GM18508 (cell line): ENCODE data around the gene XRCC4.
"Not testable (repeated sequence)": the region's sequence is repeated elsewhere in the genome, so short reads cannot be mapped to it uniquely, and the experiment has no call there.

Source experiments
- ATAC-seq: cut with Tn5 transposase; IDR thresholded peaks from one replicate; pipeline ENCODE4 v1.9.1; 2021; ENCODE audit warnings: moderate number of reproducible peaks; ENCODE audit not compliant: insufficient read depth, unreplicated experiment

The XRCC4 gene

GRCh38 chr5:83107692-83108420 lies 30.5 kb downstream of the XRCC4 start:
- no peak for ATAC-seq

- ATAC-seq = no peak
Measured at GRCh38 chr5:83109380-83109779, 32.0 kb downstream of the XRCC4 start.

DNA sequence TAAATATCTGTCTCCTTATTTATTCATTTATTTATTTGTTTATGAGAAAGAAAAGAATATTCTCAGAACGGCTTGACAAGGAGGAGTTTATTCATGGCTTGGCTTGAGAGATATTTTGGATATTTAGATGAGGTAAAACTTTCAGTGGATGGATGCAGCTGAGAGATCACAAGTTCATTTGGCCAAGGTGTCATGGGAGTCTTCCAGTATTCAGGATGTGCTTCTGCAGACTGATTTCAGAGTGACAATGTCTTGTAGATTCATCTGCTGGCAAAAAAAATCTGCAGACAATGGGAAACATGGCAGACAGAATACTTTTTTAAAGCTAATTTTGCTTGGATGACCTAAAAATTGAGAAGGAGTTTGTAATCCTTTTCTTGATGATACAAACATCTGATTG lies 38.5 kb downstream of the XRCC4 start:
- no peak for ATAC-seq

DNA sequence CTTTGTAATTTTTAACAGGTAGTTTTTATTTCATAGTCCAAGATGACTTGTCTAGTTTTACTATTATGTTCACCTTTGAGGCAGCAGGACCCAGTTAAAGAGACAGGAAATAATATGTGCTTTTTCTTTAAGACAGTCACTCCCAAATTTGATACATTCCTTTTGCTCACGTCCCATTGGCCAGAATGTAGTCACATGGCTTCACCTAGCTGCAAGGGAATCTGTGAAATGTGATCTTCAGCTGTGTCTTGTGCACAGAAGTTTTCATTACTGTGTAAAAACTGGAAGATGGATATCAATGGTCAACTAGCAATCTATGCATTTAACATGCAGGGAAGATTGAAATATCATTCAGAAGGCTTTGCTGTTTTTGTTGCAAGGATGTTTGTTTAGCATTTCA lies 41.1 kb downstream of the XRCC4 start:
- ATAC-seq = no peak

GRCh38 chr5:83118976-83119375 lies 41.6 kb downstream of the XRCC4 start:
- no peak for ATAC-seq

GRCh38 chr5:83124593-83124992 lies 47.2 kb downstream of the XRCC4 start:
- ATAC-seq = no peak

DNA sequence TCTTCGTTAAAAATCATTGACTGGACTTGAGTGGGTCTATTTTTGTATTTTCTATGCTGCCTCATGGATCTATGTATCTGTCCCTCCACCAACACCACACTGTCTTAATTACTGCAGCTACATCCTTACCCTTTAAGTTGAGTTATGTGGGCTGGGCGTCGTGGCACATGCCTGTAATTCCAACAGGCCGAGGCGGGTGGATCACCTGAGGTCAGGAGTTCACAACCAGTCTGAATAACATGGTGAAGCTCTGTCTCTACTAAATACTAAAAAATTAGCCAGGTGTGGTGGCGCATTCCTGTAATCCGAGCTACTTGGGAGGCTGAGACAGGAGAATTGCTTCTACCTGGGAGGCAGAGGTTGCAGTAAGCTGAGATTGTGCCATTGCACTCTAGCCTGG lies 48.2 kb downstream of the XRCC4 start:
- ATAC-seq = no peak

DNA sequence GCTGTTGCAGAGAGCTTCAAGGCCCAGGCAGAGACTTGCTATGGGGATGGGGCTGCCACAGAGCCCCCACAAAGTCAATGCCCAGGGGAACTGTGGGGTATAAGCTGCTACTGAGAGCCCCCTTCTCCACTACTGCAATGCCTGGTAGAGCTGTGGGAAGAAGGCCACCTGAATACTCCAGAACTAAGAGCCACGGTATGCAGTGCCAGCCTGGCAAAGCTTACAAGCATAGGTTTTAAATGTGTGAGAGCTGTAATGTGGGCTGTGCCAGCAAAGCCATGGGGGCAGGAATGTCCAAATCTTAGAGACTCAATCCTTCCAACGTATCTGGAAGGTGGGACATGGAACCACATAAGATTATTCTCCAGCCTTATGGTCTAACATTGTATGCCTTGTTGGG lies 49.2 kb downstream of the XRCC4 start:
- ATAC-seq = no peak

DNA sequence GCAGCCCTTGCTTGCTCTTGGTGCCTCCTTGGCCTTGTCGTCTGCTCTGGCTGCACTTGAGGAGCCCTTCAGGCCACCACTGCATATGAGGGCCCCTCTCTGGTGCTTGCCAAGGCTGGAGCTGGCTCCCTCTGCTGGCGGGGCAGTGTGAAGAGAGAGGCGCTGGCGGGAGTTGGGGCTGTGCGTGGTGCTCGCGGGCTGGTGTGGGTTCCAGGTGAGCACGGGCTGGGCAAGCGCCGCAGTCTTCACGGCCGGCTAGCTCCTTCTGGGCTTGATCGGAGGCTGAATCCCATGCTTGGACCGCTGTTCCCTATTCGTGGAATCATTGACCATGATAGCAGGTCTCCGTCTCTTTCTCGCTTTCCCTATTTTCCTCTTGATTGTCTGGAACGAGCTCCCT lies 56.5 kb downstream of the XRCC4 start:
- ATAC-seq = no peak

GRCh38 chr5:83142526-83142925 lies 65.2 kb downstream of the XRCC4 start:
- no peak for ATAC-seq

DNA sequence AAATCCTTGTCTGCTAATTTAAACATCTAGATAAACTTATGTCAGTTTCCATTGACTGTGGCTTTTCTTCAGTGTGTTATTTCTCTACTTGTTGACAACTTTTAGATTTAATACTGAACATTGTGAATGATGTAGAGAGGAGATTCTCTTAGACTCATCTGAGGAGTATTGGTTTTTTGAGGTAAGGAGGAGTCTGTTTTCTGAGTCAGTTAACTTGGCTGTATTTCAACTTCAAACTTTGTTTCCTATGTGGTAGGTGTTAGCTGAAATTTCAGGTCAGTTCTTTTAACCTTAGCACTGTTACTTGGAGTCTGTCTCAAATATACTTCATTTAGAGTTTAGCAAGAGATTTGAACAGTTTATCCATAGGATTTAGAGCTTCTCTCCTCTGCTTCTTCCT lies 67.9 kb downstream of the XRCC4 start:
- ATAC-seq = no peak

- ATAC-seq = no peak
Measured at GRCh38 chr5:83145882-83146331, 68.6 kb downstream of the XRCC4 start.

GRCh38 chr5:83146441-83146840 lies 69.1 kb downstream of the XRCC4 start:
- ATAC-seq = no peak

DNA sequence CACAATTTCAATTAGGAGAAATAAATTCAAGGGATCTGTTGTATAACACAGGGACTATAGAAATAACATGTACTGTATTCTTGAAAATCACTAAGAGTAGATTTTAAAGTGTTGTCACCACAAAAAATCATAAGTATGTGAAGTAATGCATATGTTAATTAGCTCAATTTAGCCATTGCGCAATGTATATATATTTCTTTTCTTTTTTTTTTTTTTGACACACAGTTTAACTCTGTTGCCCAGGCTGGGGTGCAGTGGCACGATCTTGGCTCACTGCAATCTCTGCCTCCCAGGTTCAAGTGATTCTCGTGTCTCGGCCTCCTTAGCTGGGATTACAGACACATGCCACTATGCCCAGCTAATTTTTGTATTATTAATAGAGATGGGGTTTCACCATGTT lies 70.2 kb downstream of the XRCC4 start:
- no peak for ATAC-seq

DNA sequence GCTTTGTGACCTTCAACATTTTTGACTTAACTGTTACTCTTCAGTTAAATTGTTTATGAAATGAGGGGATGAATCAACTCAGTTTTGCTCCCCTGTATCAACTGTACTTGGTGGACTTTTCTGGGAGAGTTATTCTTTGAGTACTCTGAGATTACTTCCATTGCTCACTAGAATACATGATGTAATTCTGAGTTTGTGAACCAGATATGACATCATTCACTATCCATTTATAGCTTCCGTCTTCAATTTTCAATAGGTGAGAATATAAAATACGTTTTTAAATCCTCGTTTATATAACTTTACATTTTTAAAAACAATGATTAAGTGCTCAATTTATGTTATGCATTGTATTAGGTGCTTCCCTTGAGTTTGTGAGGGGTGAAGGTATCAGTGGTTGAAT lies 71.0 kb downstream of the XRCC4 start:
- no peak for ATAC-seq

DNA sequence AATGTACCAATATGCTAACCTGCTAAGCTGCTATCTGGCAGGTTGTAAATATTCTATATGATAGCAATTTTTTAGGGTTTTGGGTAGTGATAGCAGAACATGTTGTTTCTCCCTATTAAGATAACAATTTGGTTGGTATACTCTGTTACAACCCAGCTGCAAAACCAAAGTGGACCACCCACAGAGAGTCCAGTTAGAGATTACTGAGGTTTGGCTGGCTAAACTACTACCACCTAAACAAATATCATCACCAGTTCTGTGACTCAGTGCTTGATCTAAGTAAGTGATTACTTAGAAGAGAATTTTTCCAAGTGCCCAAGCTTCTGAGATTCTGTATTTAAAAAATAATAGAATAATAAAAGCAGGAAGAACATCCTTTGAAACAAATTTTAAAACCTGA lies 72.3 kb downstream of the XRCC4 start:
- no peak for ATAC-seq

GRCh38 chr5:83151821-83152220 lies 74.5 kb downstream of the XRCC4 start:
- no peak for ATAC-seq

DNA sequence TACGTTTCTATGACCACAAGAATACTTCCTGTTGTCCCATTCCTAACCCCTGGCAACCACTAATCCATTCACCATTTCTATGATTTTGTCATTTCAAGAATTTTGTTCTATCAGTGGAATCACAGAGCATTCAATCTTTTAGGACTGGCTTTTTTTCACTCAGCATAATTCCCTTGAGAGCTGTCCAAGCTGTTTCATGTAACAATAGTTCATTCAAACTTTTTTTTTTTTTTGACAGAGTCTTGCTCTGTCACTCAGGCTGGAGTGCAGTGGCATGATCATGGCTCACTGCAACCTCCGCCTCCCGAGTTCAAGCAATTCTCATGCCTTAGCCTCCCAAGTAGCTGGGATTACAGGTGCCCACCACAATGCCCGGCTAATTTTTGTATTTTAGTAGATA lies 75.6 kb downstream of the XRCC4 start:
- ATAC-seq = not testable (repeated sequence)

- no peak for ATAC-seq
Measured at GRCh38 chr5:83156001-83156400, 78.7 kb downstream of the XRCC4 start.

DNA sequence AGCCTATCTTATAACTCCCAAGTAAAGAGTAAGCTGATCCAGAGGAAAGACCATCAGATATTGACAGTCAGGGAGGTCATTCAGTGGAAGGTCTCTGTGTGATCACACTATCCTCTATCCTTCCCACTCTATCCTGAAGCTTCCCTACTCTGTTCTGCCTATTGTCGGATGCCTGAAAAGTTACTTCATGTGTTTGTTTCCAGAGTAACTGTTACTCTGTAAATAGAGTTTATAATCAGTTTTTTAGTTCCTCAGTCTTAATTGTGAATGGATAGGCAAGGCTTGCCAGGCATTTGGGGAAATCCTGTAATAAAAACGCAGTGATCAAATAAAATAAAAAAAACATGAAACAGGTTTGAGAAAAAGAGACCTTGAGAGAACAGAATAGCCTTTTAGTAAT lies 79.8 kb downstream of the XRCC4 start:
- no peak for ATAC-seq

- no peak for ATAC-seq
Measured at GRCh38 chr5:83162601-83163000, 85.3 kb downstream of the XRCC4 start.

GRCh38 chr5:83167538-83167937 lies 90.2 kb downstream of the XRCC4 start:
- no peak for ATAC-seq
